Gastroesophageal sphincter (tissue), 3 donors: ENCODE results near the gene U2AF1.
"Not testable (repeated sequence)": the region's sequence is repeated elsewhere in the genome, so short reads cannot be mapped to it uniquely, and the experiment has no call there.

ENCODE experiments used
- CTCF ChIP-seq, 4 experiments: fragments of 200-600 bp in 2 of 4; fragments of 450-650 bp in 2 of 4; sonication (generic) in 1 of 4; IDR thresholded peaks; one replicate each; pipeline ENCODE4 v1.5.1; 2017 to 2019; ENCODE audit warnings: antibody characterized with exemption in 4 of 4, mild to moderate bottlenecking in 2 of 4, moderate library complexity in 2 of 4
- EP300 ChIP-seq: sonication (generic); formaldehyde crosslinking; IDR thresholded peaks from one replicate; pipeline ENCODE4 v1.6.1; 2017; ENCODE audit warnings: antibody characterized with exemption, mild to moderate bottlenecking
- POLR2A ChIP-seq, 2 donors: fragments of 450-650 bp; IDR thresholded peaks; one replicate each; pipeline ENCODE4 v1.6.1; 2017; ENCODE audit warnings: antibody characterized with exemption in 2 of 2, mild to moderate bottlenecking in 2 of 2, moderate library complexity in 1 of 2
- POLR2AphosphoS5 ChIP-seq: sonication (generic); formaldehyde crosslinking; IDR thresholded peaks from one replicate; pipeline ENCODE4 v1.6.1; 2017; ENCODE audit warnings: antibody characterized with exemption

DNA sequence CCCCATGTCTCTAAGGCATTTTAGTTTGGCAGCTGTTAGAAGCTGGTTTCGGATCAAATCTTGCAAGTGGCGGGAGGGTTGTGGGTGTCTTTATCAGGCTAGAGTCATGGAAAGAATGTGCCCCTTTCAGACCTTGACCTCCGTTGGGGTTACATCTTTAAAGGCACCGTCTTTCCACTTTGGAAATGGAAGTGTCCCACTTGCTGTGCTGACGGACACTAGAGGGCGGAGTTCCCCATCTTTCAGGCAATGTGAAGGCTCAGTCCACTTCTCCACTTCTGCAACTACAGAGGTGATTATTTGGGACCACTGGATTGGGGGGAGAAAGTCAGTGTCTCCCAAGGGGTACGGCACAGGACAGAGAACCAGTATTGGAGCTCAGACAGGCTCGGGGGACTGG, 31.6 kb upstream of the U2AF1 start:
- TF ChIP-seq CTCF (IDR thresholded peaks at IDR 0.05); POLR2AphosphoS5; POLR2A (IDR thresholded peaks at IDR 0.05); EP300: not testable (repeated sequence)
